CD14-positive monocyte (primary cell): ENCODE measurements around the gene CAMK4. TPM values are rescaled to one million over a fixed set of nuclear protein-coding genes. Genes with fewer than 3 reads are reported as not detected.

ENCODE experiments used
- DNase-seq, 3 donors: peaks; one replicate each; pipeline ENCODE4 v3.0.0-alpha.2; 2011 to 2022
- H2AFZ ChIP-seq: 2 replicates; pipeline ENCODE4 v1.6.0; 2012; ENCODE audit warnings: mild to moderate bottlenecking, low read depth, low read length, inconsistent platforms; ENCODE audit not compliant: insufficient read depth, poor library complexity, severe bottlenecking
- H3K27ac ChIP-seq, 2 donors: 1 replicate in 1 of 2; 2 replicates in 1 of 2; pipeline ENCODE4 v1.5.1; 2012 to 2013; ENCODE audit warnings: low read length in 2 of 2, control low read depth in 1 of 2, inconsistent platforms in 1 of 2, low read depth in 1 of 2, mild to moderate bottlenecking in 1 of 2
- H3K27me3 ChIP-seq, 2 donors: one replicate each; pipeline versions ENCODE4 v1.6.0 to v1.6.1; 2011 to 2013; ENCODE audit warnings: low read length in 2 of 2; ENCODE audit not compliant: control insufficient read depth in 2 of 2, insufficient read depth in 2 of 2
- H3K36me3 ChIP-seq, 2 donors: replicated peaks in 1 of 2; 1 replicate in 1 of 2; 2 replicates in 1 of 2; pipeline versions ENCODE4 v1.5.1 to v1.6.1; 2012 to 2013; ENCODE audit warnings: low read length in 2 of 2, control low read depth in 1 of 2, inconsistent platforms in 1 of 2, mild to moderate bottlenecking in 1 of 2; ENCODE audit not compliant: insufficient read depth in 2 of 2, control insufficient read depth in 1 of 2
- H3K4me1 ChIP-seq, 2 donors: 1 replicate in 1 of 2; 2 replicates in 1 of 2; pipeline versions ENCODE4 v1.5.1 to v1.6.1; 2012 to 2013; ENCODE audit warnings: low read length in 2 of 2, control low read depth in 1 of 2, inconsistent platforms in 1 of 2, mild to moderate bottlenecking in 1 of 2, moderate library complexity in 1 of 2; ENCODE audit not compliant: insufficient read depth in 2 of 2, control insufficient read depth in 1 of 2
- H3K4me2 ChIP-seq: replicated peaks from 2 replicates; pipeline ENCODE3; 2012; ENCODE audit warnings: low read length, moderate library complexity, mild to moderate bottlenecking; ENCODE audit not compliant: poor library complexity, severe bottlenecking; ENCODE audit errors: extremely low read depth
- H3K4me3 ChIP-seq, 3 experiments: fragments of 200-600 bp in 1 of 3; sonication (generic) in 1 of 3; replicated peaks in 1 of 3; 1 replicate in 2 of 3; 2 replicates in 1 of 3; pipeline ENCODE4 v1.5.1; 2011 to 2013; ENCODE audit warnings: low read length in 3 of 3, mild to moderate bottlenecking in 3 of 3, control low read depth in 2 of 3, low read depth in 2 of 3, inconsistent platforms in 1 of 3, moderate library complexity in 1 of 3
- H3K79me2 ChIP-seq: 2 replicates; pipeline ENCODE4 v1.6.0; 2012; ENCODE audit warnings: mild to moderate bottlenecking, control low read depth, inconsistent platforms, low read length, moderate library complexity; ENCODE audit not compliant: insufficient read depth
- H3K9ac ChIP-seq: 2 replicates; pipeline ENCODE4 v1.6.0; 2017; ENCODE audit warnings: low read length, mild to moderate bottlenecking; ENCODE audit not compliant: insufficient read depth, poor library complexity, severe bottlenecking
- H3K9me3 ChIP-seq, 2 donors: replicated peaks in 1 of 2; 1 replicate in 1 of 2; 2 replicates in 1 of 2; pipeline versions ENCODE4 v1.5.1 to v1.6.1; 2012 to 2013; ENCODE audit warnings: low read length in 2 of 2, control low read depth in 1 of 2; ENCODE audit not compliant: control insufficient read depth in 1 of 2, insufficient read depth in 1 of 2
- H4K20me1 ChIP-seq: 2 replicates; pipeline ENCODE4 v1.6.0; 2012; ENCODE audit warnings: mild to moderate bottlenecking, low read length, control low read depth, moderate library complexity; ENCODE audit not compliant: insufficient read depth
- H3K27ac Mint-ChIP-seq, 7 donors: one replicate each; pipeline ENCODE4 v1.8.0; 2020; ENCODE audit warnings: mild to moderate bottlenecking in 7 of 7, mixed read lengths in 7 of 7, moderate library complexity in 6 of 7, inconsistent platforms in 2 of 7
- H3K27me3 Mint-ChIP-seq, 3 donors: one replicate each; pipeline ENCODE4 v1.8.0; 2021 to 2022; ENCODE audit warnings: low read depth in 3 of 3, mild to moderate bottlenecking in 3 of 3, mixed read lengths in 3 of 3, moderate library complexity in 3 of 3, inconsistent platforms in 1 of 3
- H3K36me3 Mint-ChIP-seq, 2 donors: one replicate each; pipeline ENCODE4 v1.8.0; 2020; ENCODE audit warnings: mixed read lengths in 2 of 2, inconsistent platforms in 1 of 2, mild to moderate bottlenecking in 1 of 2
- H3K4me1 Mint-ChIP-seq: one replicate; pipeline ENCODE4 v1.8.0; 2020; ENCODE audit warnings: mild to moderate bottlenecking, mixed read lengths
- H3K4me3 Mint-ChIP-seq, 2 donors: one replicate each; pipeline ENCODE4 v1.8.0; 2020; ENCODE audit warnings: mild to moderate bottlenecking in 2 of 2, mixed read lengths in 2 of 2, moderate library complexity in 1 of 2
- H3K9me3 Mint-ChIP-seq, 7 donors: one replicate each; pipeline ENCODE4 v1.8.0; 2020 to 2022; ENCODE audit warnings: mixed read lengths in 7 of 7, mild to moderate bottlenecking in 6 of 7, moderate library complexity in 6 of 7, inconsistent platforms in 2 of 7
- CTCF ChIP-seq: fragments of 200-600 bp; IDR thresholded peaks from one replicate; pipeline ENCODE4 v1.8.0; 2022; ENCODE audit warnings: antibody characterized with exemption, mild to moderate bottlenecking
- WGBS: methylation state at CpG from one replicate; pipeline ENCODE4 v1.1.5; 2013; ENCODE audit warnings: missing lambda C conversion rate; ENCODE audit not compliant: insufficient coverage; 5-methylcytosine and 5-hydroxymethylcytosine counted together
- intact Hi-C, 2 donors: fragments of 100-400 bp; cut with micrococcal nuclease; formaldehyde crosslinking; loops; one replicate each; pipeline versions ENCODE4 v1.15.0 to v1.15.1; 2023
- polyA plus RNA-seq, 3 donors: library from polyadenylated mRNA; depleted of rRNA in 1 of 3; unstranded in 2 of 3; stranded (reverse) in 1 of 3; fragments of 300-500 nt in 2 of 3; fragments of >200 nt in 1 of 3; fragmentation: Illumina TruSeq in 2 of 3; gene quantifications; 1 replicate in 2 of 3; 2 replicates in 1 of 3; pipeline ENCODE4 v1.2.3, GENCODE V29; 2012 to 2021

Gene CAMK4
- polyA plus RNA-seq, 3 donors, result 0.24 to 0.28 TPM; not detected in 1

DNA sequence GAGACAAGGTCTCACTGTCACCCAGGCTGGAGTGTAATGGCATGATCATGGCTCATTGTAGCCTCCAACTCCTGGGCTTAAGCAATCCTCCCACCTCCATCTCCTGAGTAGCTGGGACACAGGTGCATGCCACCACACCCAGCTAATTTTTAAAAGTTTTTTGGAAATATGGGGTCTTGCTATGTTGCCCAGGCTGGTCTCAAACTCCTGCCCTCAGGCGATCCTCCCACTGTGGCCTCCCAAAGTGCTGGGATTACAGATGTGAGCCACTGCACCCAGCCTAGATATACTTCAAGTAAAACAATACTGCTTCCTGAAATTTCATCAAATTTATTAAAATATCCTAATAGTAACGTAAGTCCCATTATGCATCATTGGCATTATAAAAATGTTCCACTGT is 254.7 kb downstream of the CAMK4 start:
- Histone ChIP-seq H2AFZ (no peak overlapping the region), H3K9me3 (no peaks in the 10 kb centered on the region), H3K36me3 (no peaks in the 10 kb centered on the region), H3K4me3 (no peak overlapping the region), H3K27me3 (no peaks in the 10 kb centered on the region), H3K27ac (no peak overlapping the region), H3K4me1 (no peaks in the 10 kb centered on the region), H3K4me2 (no peak overlapping the region), H3K79me2 (no peaks in the 10 kb centered on the region), H3K9ac (no peak overlapping the region), H4K20me1 (no peaks in the 10 kb centered on the region)
- no CpG with 5 or more reads among the region's 2 CpGs for WGBS
- no peaks in the 10 kb centered on the region for H3K36me3 Mint-ChIP-seq
- no peak overlapping the region for H3K4me3 Mint-ChIP-seq
- no peaks in the 10 kb centered on the region for H3K9me3 Mint-ChIP-seq
- no peak overlapping the region for H3K27ac Mint-ChIP-seq
- intact Hi-C loops, result no loop called here
- peaks cover 3 to 4% (median 3%) of the 10 kb centered on the region in 3 donors for H3K27me3 Mint-ChIP-seq
- DNase-seq, result no peak
- TF ChIP-seq CTCF, result no peak
- H3K4me1 Mint-ChIP-seq, result no peaks in the 10 kb centered on the region

- H3K4me1 Mint-ChIP-seq, result no peaks in the 10 kb centered on the region
- peaks cover 5% of the 10 kb centered on the region in 3 donors for H3K27me3 Mint-ChIP-seq
- H3K36me3 ChIP-seq, result no peaks in the 10 kb centered on the region
- no peak overlapping the region for H3K9ac ChIP-seq
- H3K79me2 ChIP-seq, result no peaks in the 10 kb centered on the region
- H3K4me3 ChIP-seq, result no peak overlapping the region
- no peaks in the 10 kb centered on the region for H4K20me1 ChIP-seq
- H3K4me2 ChIP-seq, result no peak overlapping the region
- H2AFZ ChIP-seq, result no peak overlapping the region
- H3K4me3 Mint-ChIP-seq, result no peak overlapping the region
- no peak for TF ChIP-seq CTCF
- no peak for DNase-seq
- H3K27me3 ChIP-seq, result no peaks in the 10 kb centered on the region
- no peaks in the 10 kb centered on the region for H3K9me3 Mint-ChIP-seq
- intact Hi-C loops, result no loop called here
- no peak overlapping the region for H3K27ac Mint-ChIP-seq
- no peaks in the 10 kb centered on the region for H3K4me1 ChIP-seq
- no peaks in the 10 kb centered on the region for H3K36me3 Mint-ChIP-seq
- no peaks in the 10 kb centered on the region for H3K9me3 ChIP-seq
- H3K27ac ChIP-seq, result no peak overlapping the region
- 79% methylated on average over 2 of the region's 4 CpGs for WGBS
These were observed 256.2 kb downstream of the CAMK4 start for GRCh38 chr5:111480346-111480745.
